GM18526 (cell line): ENCODE measurements around the gene ZNF124.

Experiments used
- POLR2A ChIP-seq: IDR thresholded peaks from 3 replicates; pipeline ENCODE4 v1.6.1; 2011; ENCODE audit not compliant: insufficient read length; ENCODE audit errors: extremely low read depth

The ZNF124 gene

GRCh38 chr1:247115545-247115944 lies 56.3 kb downstream of the ZNF124 start:
- no peak for TF ChIP-seq POLR2A

GRCh38 chr1:247115141-247115510 lies 56.7 kb downstream of the ZNF124 start:
- no peak for TF ChIP-seq POLR2A

- no peak for TF ChIP-seq POLR2A
Observed at GRCh38 chr1:247114351-247115140, 57.3 kb downstream of the ZNF124 start.

- TF ChIP-seq POLR2A, result no peak
Observed at GRCh38 chr1:247113733-247114271, 58.0 kb downstream of the ZNF124 start.

- TF ChIP-seq POLR2A, result no peak
Observed at GRCh38 chr1:247113094-247113497, 58.7 kb downstream of the ZNF124 start.

- TF ChIP-seq POLR2A, result no peak
Observed at GRCh38 chr1:247112479-247112781, 59.4 kb downstream of the ZNF124 start.

GRCh38 chr1:247111700-247112478 lies 59.9 kb downstream of the ZNF124 start:
- TF ChIP-seq POLR2A, result no peak

GRCh38 chr1:247111259-247111699 lies 60.5 kb downstream of the ZNF124 start:
- no peak for TF ChIP-seq POLR2A

- TF ChIP-seq POLR2A, result no peak
Observed at GRCh38 chr1:247110627-247111258, 61.1 kb downstream of the ZNF124 start.

- TF ChIP-seq POLR2A, result no peak
Observed at GRCh38 chr1:247107694-247108093, 64.1 kb downstream of the ZNF124 start.

GRCh38 chr1:247105966-247106365 lies 65.9 kb downstream of the ZNF124 start:
- no peak for TF ChIP-seq POLR2A
